ENCODE measurements around the gene MYO5C.

The MYO5C gene

GRCh38 chr15:52180196-52180835, 115.3 kb downstream of the MYO5C start:
- DNase-seq, result no peak
- in situ Hi-C loops (cut with HindIII; ENCODE audit: low pct_ligation_motif_present, low sequenced_read_pairs), result no loop called here
- no peaks in the 10 kb centered on the region for H3K36me3 ChIP-seq (replicated peaks)
- H3K27ac ChIP-seq, result no peak overlapping the region
- no peak for TF ChIP-seq CTCF (IDR thresholded peaks at IDR 0.05; ENCODE audit: low read depth, low read length, missing control alignments)
- peak overlapping the region; percentile 78 for H3K4me3 ChIP-seq (ENCODE audit: low read depth, low read length)
- no peaks in the 10 kb centered on the region for H3K27me3 ChIP-seq (replicated peaks)

GRCh38 chr15:52179278-52180195, 116.1 kb downstream of the MYO5C start:
- TF ChIP-seq CTCF (IDR thresholded peaks at IDR 0.05; ENCODE audit: low read depth, low read length, missing control alignments), result no peak
- Histone ChIP-seq H3K27me3 (replicated peaks) (no peaks in the 10 kb centered on the region), H3K4me3 (ENCODE audit: low read depth, low read length) (peak overlapping the region; percentile 78), H3K27ac (peak overlapping the region; percentile 77), H3K36me3 (replicated peaks) (no peaks in the 10 kb centered on the region)
- DNase-seq, result peak; percentile 56
- in situ Hi-C loops (cut with HindIII; ENCODE audit: low pct_ligation_motif_present, low sequenced_read_pairs), result no loop called here

GRCh38 chr15:52178765-52179164, 116.8 kb downstream of the MYO5C start:
- Histone ChIP-seq H3K36me3 (replicated peaks) (no peaks in the 10 kb centered on the region), H3K27ac (peak overlapping the region; percentile 77), H3K4me3 (ENCODE audit: low read depth, low read length) (peak overlapping the region; percentile 78), H3K27me3 (replicated peaks) (no peaks in the 10 kb centered on the region)
- in situ Hi-C loops (cut with HindIII; ENCODE audit: low pct_ligation_motif_present, low sequenced_read_pairs), result no loop called here
- no peak for DNase-seq
- no peak for TF ChIP-seq CTCF (IDR thresholded peaks at IDR 0.05; ENCODE audit: low read depth, low read length, missing control alignments)

- no peaks in the 10 kb centered on the region for H3K36me3 ChIP-seq (replicated peaks)
- no peak for DNase-seq
- H3K27me3 ChIP-seq (replicated peaks), result no peaks in the 10 kb centered on the region
- in situ Hi-C loops (cut with HindIII; ENCODE audit: low pct_ligation_motif_present, low sequenced_read_pairs), result no loop called here
- no peak for TF ChIP-seq CTCF (IDR thresholded peaks at IDR 0.05; ENCODE audit: low read depth, low read length, missing control alignments)
- no peak overlapping the region for H3K4me3 ChIP-seq (ENCODE audit: low read depth, low read length)
- no peak overlapping the region for H3K27ac ChIP-seq
These were observed 122.7 kb downstream of the MYO5C start for GRCh38 chr15:52172869-52173268.

- Histone ChIP-seq H3K4me3 (ENCODE audit: low read depth, low read length) (no peak overlapping the region), H3K27ac (no peak overlapping the region), H3K36me3 (replicated peaks) (no peaks in the 10 kb centered on the region), H3K27me3 (replicated peaks) (no peaks in the 10 kb centered on the region)
- in situ Hi-C loops (cut with HindIII; ENCODE audit: low pct_ligation_motif_present, low sequenced_read_pairs), result no loop called here
- no peak for DNase-seq
- no peak for TF ChIP-seq CTCF (IDR thresholded peaks at IDR 0.05; ENCODE audit: low read depth, low read length, missing control alignments)
These were observed 123.8 kb downstream of the MYO5C start for GRCh38 chr15:52171807-52172206.

Measured in brain microvascular endothelial cell (primary cell).